Measurements from ENCODE around the gene SVIL.

Gene SVIL

GRCh38 chr10:29622382-29622922 is 12.3 kb downstream of the SVIL start:
- DNase-seq = no peak
- no peak overlapping the region for H3K27ac ChIP-seq (ENCODE audit: low read length)
- peaks cover 2% of the 10 kb centered on the region; the same call in 1 of the 2 replicates for H3K4me1 ChIP-seq (ENCODE audit: low read length)
- no peaks in the 10 kb centered on the region for H3K9me2 ChIP-seq (replicated peaks; ENCODE audit: insufficient read depth, low read length)
- H3K4me3 ChIP-seq (ENCODE audit: low read length) = no peak overlapping the region
- no peak overlapping the region for H2AFZ ChIP-seq (ENCODE audit: low read length)
- no peaks in the 10 kb centered on the region for H3K79me2 ChIP-seq (ENCODE audit: low read length)
- H3K27me3 ChIP-seq (replicated peaks; ENCODE audit: insufficient read depth, low read length) = no peaks in the 10 kb centered on the region
- no peaks in the 10 kb centered on the region for H3K9me3 ChIP-seq (replicated peaks; ENCODE audit: insufficient read depth, low read length)
- H3K4me2 ChIP-seq (ENCODE audit: low read depth, low read length) = no peak overlapping the region
- H4K20me1 ChIP-seq (ENCODE audit: insufficient read depth, low read length) = no peaks in the 10 kb centered on the region
- H3K9ac ChIP-seq (ENCODE audit: low read length) = no peak overlapping the region
- H3F3A ChIP-seq (ENCODE audit: insufficient read depth, low read length) = no peaks in the 10 kb centered on the region
- H3K36me3 ChIP-seq (replicated peaks; ENCODE audit: insufficient read depth, low read length) = no peaks in the 10 kb centered on the region
- TF ChIP-seq EZH2 (optimal IDR thresholded peaks at IDR 0.05; ENCODE audit: low read depth, low read length) (no peak), CTCF (IDR thresholded peaks at IDR 0.05; ENCODE audit: low read length) (no peak), EZH2phosphoT487 (IDR thresholded peaks at IDR 0.05; ENCODE audit: low read length) (no peak)

- H3K9ac ChIP-seq (ENCODE audit: low read length) = no peak overlapping the region
- DNase-seq = no peak
These were observed 13.6 kb downstream of the SVIL start for GRCh38 chr10:29621161-29621560.

GRCh38 chr10:29620112-29620690 is 14.6 kb downstream of the SVIL start:
- no peak for DNase-seq
- no peak overlapping the region for H3K4me2 ChIP-seq (ENCODE audit: low read depth, low read length)
- H3K27ac ChIP-seq (ENCODE audit: low read length) = no peak overlapping the region
- no peaks in the 10 kb centered on the region for H4K20me1 ChIP-seq (ENCODE audit: insufficient read depth, low read length)
- H3K4me1 ChIP-seq (ENCODE audit: low read length) = no peaks in the 10 kb centered on the region
- no peaks in the 10 kb centered on the region for H3K36me3 ChIP-seq (replicated peaks; ENCODE audit: insufficient read depth, low read length)
- H3K9me3 ChIP-seq (replicated peaks; ENCODE audit: insufficient read depth, low read length) = no peaks in the 10 kb centered on the region
- no peak for TF ChIP-seq CTCF (IDR thresholded peaks at IDR 0.05; ENCODE audit: low read length)
- no peak for TF ChIP-seq EZH2phosphoT487 (IDR thresholded peaks at IDR 0.05; ENCODE audit: low read length)
- TF ChIP-seq EZH2 (optimal IDR thresholded peaks at IDR 0.05; ENCODE audit: low read depth, low read length) = no peak
- no peaks in the 10 kb centered on the region for H3K27me3 ChIP-seq (replicated peaks; ENCODE audit: insufficient read depth, low read length)
- H3F3A ChIP-seq (ENCODE audit: insufficient read depth, low read length) = no peaks in the 10 kb centered on the region
- no peak overlapping the region for H2AFZ ChIP-seq (ENCODE audit: low read length)
- H3K9me2 ChIP-seq (replicated peaks; ENCODE audit: insufficient read depth, low read length) = no peaks in the 10 kb centered on the region
- no peak overlapping the region for H3K9ac ChIP-seq (ENCODE audit: low read length)
- H3K79me2 ChIP-seq (ENCODE audit: low read length) = no peaks in the 10 kb centered on the region
- H3K4me3 ChIP-seq (ENCODE audit: low read length) = no peak overlapping the region

More at GRCh38 chr10:29621161-29621560, 13.6 kb downstream of the SVIL start:
- Histone ChIP-seq H3K9me2 (replicated peaks; ENCODE audit: insufficient read depth, low read length) (no peaks in the 10 kb centered on the region), H3K79me2 (ENCODE audit: low read length) (no peaks in the 10 kb centered on the region), H3K27ac (ENCODE audit: low read length) (no peak overlapping the region), H3K9me3 (replicated peaks; ENCODE audit: insufficient read depth, low read length) (no peaks in the 10 kb centered on the region), H3K4me2 (ENCODE audit: low read depth, low read length) (no peak overlapping the region), H3K27me3 (replicated peaks; ENCODE audit: insufficient read depth, low read length) (no peaks in the 10 kb centered on the region), H2AFZ (ENCODE audit: low read length) (no peak overlapping the region), H3K4me1 (ENCODE audit: low read length) (no peaks in the 10 kb centered on the region), H4K20me1 (ENCODE audit: insufficient read depth, low read length) (no peaks in the 10 kb centered on the region), H3K4me3 (ENCODE audit: low read length) (no peak overlapping the region), H3F3A (ENCODE audit: insufficient read depth, low read length) (no peaks in the 10 kb centered on the region), H3K36me3 (replicated peaks; ENCODE audit: insufficient read depth, low read length) (no peaks in the 10 kb centered on the region)
- TF ChIP-seq CTCF (IDR thresholded peaks at IDR 0.05; ENCODE audit: low read length) = no peak
- TF ChIP-seq EZH2 (optimal IDR thresholded peaks at IDR 0.05; ENCODE audit: low read depth, low read length) = no peak
- TF ChIP-seq EZH2phosphoT487 (IDR thresholded peaks at IDR 0.05; ENCODE audit: low read length) = no peak

All from MM.1S (cell line).